Measurements from ENCODE around the gene DAP.

The DAP gene

DNA sequence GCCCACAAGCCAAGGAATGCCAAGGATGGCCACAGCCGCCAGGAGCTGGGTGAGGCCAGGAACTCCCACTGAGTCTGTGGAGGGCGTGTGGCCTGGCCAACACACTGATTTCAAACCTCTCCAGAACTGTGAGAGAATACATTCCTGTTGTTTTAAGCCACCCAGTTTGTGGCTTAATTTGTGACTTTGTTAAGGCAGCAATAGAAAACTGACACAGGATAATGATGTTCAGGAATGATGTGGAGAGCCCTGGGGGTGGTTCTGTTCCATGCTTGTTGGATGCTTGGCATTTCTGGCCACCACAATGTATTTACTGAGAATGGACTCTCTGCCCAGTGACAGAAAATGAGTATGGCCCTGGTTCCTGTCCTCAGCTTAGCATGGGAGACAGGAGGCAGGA, 82.8 kb downstream of the DAP start:
- DNase-seq (ENCODE audit: low read depth): no peak
- H3K4me3 ChIP-seq (replicated peaks; ENCODE audit: low read depth, low read length): no peak overlapping the region
- TF ChIP-seq, protein P1, sequence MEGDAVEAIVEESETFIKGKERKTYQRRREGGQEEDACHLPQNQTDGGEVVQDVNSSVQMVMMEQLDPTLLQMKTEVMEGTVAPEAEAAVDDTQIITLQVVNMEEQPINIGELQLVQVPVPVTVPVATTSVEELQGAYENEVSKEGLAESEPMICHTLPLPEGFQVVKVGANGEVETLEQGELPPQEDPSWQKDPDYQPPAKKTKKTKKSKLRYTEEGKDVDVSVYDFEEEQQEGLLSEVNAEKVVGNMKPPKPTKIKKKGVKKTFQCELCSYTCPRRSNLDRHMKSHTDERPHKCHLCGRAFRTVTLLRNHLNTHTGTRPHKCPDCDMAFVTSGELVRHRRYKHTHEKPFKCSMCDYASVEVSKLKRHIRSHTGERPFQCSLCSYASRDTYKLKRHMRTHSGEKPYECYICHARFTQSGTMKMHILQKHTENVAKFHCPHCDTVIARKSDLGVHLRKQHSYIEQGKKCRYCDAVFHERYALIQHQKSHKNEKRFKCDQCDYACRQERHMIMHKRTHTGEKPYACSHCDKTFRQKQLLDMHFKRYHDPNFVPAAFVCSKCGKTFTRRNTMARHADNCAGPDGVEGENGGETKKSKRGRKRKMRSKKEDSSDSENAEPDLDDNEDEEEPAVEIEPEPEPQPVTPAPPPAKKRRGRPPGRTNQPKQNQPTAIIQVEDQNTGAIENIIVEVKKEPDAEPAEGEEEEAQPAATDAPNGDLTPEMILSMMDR (IDR thresholded peaks at IDR 0.05; ENCODE audit: low read length, missing control alignments): no peak

DNA sequence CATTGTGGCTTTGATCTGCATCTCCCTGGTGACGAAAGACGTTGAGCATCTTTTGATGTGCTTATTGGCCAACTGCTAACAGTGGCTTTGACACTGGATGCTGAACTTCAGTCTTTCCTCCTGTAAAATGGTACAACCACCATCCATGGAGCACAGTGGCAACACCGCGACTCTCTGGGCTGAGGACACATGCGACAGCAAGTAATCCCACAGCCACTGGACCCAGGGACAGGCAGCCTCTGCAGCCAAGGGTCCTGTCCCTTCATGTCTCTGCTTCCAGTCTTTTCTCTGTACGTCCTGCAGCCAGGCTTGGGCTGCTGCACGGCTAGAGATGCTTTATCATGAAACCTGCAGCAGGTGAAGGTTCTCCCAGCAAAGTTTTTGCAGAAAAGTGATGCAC, 83.5 kb downstream of the DAP start:
- H3K4me3 ChIP-seq (replicated peaks; ENCODE audit: low read depth, low read length): no peak overlapping the region
- TF ChIP-seq, protein P1 (IDR thresholded peaks at IDR 0.05; ENCODE audit: low read length, missing control alignments): no peak
- DNase-seq (ENCODE audit: low read depth): no peak

DNA sequence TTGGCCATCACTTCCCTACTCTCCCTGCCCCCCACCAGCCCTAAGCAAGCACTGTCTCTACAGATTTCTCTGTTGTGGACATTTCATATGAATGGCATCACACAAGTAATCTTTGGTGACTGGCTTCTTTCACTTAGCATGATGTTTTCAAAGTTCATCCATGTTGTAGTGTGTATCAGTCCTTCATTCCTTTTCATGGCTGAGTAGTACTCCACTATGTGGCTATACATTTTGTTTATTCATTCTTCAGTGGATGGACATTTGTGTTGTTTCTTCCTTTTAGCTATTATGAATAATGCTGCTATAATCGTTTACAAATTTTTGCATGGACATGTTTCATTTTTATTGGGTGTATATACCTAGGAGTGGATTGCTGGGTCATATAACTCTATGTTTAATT, 84.1 kb downstream of the DAP start:
- TF ChIP-seq, protein P1 (IDR thresholded peaks at IDR 0.05; ENCODE audit: low read length, missing control alignments): no peak
- H3K4me3 ChIP-seq (replicated peaks; ENCODE audit: low read depth, low read length): no peak overlapping the region
- no peak for DNase-seq (ENCODE audit: low read depth)

DNA sequence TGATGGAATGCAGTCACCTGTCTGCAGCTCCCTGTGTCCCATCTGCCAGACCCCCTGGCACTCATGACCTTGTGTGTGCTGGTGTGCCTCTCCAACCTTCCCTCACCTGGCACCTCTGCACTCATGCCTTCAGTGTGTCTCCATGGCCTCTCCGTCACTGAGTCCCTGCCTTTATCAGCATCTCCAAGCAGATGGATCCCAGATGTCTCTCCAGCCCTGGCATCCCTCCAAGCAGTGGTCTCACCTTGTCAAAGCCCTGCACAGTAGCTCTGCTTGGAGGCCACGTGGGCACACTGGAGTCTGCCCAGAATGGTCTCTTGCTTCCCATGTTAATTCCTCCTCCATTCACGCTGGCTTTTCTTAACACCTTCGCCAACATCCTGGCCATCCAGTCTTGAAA, 84.8 kb downstream of the DAP start:
- TF ChIP-seq, protein P1 (IDR thresholded peaks at IDR 0.05; ENCODE audit: low read length, missing control alignments): no peak
- DNase-seq (ENCODE audit: low read depth): no peak
- no peak overlapping the region for H3K4me3 ChIP-seq (replicated peaks; ENCODE audit: low read depth, low read length)

DNA sequence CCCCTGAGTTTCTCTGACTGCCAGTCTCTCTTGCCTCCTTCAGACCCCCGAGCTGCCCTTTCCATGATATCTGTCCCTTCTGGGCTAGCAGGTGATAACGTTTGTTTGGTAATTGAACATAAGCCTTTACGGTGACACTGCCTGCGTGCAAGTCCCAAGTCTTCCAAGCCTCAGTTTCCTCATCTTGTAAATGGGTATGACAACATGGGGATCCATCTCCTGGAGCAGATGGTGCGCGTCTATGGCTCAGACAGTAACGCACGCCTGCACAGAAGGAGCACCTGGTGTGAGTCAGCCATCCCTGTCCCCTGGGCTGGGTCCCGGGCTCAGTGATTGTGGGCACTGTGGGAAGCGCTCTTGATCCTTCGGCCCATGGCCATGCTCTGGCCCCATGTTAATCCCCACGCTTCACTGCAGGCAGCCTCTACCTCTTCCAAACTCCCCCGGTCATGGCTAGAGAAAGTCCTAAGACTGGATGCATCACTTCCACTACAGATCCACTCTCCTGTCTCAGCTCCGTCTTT, 85.8 kb downstream of the DAP start:
- TF ChIP-seq, protein P1 (IDR thresholded peaks at IDR 0.05; ENCODE audit: low read length, missing control alignments): no peak
- H3K4me3 ChIP-seq (replicated peaks; ENCODE audit: low read depth, low read length): no peak overlapping the region
- DNase-seq (ENCODE audit: low read depth): no peak

DNA sequence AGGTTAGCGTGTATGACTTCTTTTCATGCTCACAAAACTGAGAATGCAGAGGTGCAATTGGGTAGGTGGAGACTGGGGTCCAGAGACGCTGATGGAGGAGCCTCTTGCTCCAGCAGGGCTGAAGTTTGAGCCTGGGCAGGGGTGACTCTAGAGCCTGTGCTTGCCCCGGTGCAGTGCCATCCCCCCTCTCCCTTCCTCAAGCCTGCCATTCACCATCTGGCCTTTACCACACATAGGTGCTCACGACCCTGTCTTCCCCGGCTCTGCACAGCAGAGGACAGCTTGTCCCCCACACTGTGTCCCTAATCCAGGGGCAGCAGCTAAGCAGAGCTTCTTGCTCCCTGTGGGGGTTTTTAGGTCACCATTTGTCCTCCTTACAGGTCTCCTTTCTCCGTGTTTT, 86.5 kb downstream of the DAP start:
- TF ChIP-seq, protein P1 (IDR thresholded peaks at IDR 0.05; ENCODE audit: low read length, missing control alignments): no peak
- DNase-seq (ENCODE audit: low read depth): no peak
- H3K4me3 ChIP-seq (replicated peaks; ENCODE audit: low read depth, low read length): no peak overlapping the region

DNA sequence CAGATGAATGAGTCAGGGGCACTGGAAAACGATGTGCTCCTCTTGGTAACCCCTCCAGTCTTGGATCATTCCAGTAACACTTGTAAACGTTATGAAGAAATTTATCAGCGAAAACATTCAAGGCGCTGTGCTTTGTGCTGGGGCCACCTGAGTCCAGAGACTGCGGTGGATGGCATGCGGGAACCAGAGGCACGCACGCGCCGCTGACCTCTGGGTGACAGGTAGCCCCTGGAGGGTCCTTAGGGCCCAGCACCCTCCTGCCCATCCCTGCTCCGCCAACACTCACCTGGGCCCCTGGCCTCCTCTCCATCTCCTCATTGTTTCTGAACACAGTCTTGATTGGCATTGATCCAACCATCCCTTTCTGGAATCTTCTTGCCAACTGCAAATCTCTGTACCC, 86.9 kb downstream of the DAP start:
- H3K4me3 ChIP-seq (replicated peaks; ENCODE audit: low read depth, low read length): no peak overlapping the region
- DNase-seq (ENCODE audit: low read depth): no peak
- TF ChIP-seq, protein P1 (IDR thresholded peaks at IDR 0.05; ENCODE audit: low read length, missing control alignments): no peak
